NCI-H69 (cell line): ENCODE data around the gene RAP2B.

Experiments used
- DNase-seq: peaks from one replicate; lab custom pipeline; 2025; lab: John Stamatoyannopoulos, UW

RAP2B gene

GRCh38 chr3:153160451-153161137, 1.4 kb upstream of the RAP2B start:
- peak; percentile 95 for DNase-seq

DNA sequence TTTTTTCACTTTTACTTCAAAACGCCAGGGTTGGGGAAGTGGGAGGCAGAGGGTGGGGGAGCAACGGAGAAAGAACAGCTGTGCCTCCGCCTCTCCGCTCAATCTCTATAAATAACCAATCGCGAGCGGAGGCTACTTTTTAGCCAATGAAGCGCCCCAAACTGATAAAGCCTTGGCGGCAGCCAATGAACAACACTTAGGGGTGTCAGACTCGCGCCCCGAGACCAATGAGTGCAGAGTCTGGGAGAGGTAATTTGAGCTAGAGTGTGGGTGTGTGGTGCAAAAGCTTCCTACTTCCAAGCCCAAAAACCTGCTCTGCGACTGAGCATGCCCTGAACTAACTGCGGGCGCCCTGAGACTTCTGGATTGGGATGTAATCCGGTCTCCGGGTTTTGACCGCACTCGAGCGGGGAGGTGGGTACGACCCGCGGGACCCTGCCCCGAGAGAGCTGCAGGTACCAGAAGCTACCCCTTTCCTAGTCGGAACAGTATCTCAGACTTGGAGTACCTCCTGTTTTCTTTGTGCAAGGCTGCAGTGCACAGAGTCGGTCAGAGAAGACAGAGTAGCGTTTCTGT, 800 bp upstream of the RAP2B start:
- peak; percentile 98 for DNase-seq

GRCh38 chr3:153162513-153163392, 727 bp downstream of the RAP2B start:
- peak; percentile 65 for DNase-seq

DNA sequence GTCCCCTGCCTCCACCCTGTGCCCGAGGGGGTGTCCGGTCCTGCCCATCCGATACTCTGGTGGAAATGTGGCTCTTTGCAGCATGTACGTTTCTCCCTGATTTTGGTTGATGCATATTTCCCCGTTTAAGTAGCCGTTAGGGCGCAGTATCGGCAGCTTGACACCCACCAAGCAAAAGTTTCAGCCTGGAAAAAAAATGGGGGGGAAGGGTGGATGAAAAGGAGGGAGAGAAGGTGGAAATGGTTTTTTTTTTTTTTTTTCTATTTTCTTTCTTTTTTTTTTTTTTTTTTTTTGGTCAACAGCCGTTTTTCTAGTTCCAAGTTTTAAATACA, 1.3 kb downstream of the RAP2B start:
- DNase-seq = peak; percentile 65

GRCh38 chr3:153163756-153164550, 1.9 kb downstream of the RAP2B start:
- peak; percentile 39 for DNase-seq

- DNase-seq = no peak
These were observed 3.2 kb downstream of the RAP2B start for GRCh38 chr3:153165261-153165681.

GRCh38 chr3:153166206-153166605, 4.2 kb downstream of the RAP2B start:
- no peak for DNase-seq

GRCh38 chr3:153166796-153167195, 4.8 kb downstream of the RAP2B start:
- DNase-seq = no peak

DNA sequence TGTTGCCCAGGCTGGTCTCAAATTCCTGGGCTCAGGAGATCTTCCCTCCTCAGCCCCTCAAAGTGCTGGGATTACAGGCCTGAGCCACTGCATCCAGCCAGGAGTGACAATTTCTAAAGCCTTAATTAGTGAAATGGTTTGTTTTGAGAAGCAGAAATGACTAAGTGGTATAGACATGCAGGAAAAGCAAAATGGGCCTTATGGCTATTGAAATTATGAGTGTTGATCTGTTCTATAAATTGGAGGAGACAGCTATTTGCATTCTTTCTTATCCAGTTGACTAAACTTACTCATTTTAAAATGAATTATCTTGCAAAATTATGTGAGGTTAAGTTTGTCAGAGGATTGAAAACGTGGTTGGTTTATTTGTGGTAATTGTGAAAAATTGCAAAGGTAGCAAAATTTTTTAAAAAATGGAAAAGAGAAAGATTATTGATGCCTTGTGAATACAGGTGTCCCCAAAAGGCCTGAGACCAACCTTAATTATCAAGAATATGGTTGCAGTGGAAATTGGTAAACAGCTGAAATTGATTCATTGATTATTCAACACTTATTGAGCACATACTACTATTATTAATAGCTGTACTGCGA, 7.9 kb downstream of the RAP2B start:
- peak; percentile 19 for DNase-seq

- peak; percentile 12 for DNase-seq
These were observed 9.2 kb downstream of the RAP2B start for GRCh38 chr3:153171256-153171655.

DNA sequence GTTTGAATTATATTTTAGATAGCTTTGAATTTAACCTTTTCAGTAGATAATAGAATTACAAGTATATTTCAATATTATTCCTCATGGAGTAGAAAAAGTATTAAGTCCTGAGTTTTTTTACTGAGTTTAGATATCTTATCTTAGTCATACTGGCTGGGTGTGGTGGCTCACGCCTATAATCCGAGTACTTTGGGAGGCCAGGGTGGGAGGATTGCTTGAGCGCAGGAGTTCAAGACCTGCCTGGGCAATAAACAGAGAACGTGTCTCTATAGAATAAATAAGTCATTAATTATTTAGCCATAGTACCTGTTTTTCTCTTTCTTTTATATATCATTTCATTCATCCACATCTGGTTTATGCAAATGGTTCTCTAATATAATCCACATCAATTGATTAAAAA, 9.9 kb downstream of the RAP2B start:
- no peak for DNase-seq

GRCh38 chr3:153172796-153173757, 11.1 kb downstream of the RAP2B start:
- peak; percentile 4 for DNase-seq

DNA sequence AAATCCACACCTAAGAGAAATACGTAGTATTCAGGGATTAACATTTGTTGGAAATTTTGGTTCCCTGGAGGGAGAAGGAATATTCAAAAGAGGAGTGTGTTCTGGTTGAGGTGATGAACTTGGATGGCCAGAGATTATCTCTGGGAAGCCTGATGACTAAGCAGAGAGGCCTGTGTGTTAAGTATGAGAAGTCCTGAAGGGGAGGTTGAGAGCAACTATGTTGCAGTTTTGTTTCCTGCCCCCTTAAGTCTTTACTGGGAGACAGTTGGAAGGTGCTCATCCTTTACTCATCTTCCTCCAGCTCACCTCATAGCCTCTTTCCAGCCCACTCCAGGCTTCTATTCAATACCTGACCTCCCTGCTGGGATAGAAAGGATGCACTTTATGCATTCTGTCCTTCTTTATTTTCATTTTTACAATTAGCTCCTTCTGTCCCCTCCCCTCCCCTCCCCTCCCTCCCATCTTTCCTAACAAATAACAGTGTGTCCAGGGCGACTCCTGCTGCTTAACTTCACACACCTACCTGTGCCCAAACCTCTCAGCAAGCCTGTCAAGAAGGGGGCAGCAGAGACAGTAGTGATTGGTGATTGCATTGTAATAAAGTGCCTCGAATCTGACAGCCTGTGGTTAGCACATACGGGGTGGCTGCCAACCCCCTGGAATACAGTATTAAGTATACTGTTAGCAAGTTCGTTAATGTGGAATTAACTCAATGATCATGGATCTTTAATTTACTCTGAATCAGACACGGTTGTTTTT, 11.9 kb downstream of the RAP2B start:
- peak; percentile 64 for DNase-seq

GRCh38 chr3:153176197-153176596, 14.2 kb downstream of the RAP2B start:
- DNase-seq = no peak

GRCh38 chr3:153180860-153181372, 18.9 kb downstream of the RAP2B start:
- DNase-seq = no peak

DNA sequence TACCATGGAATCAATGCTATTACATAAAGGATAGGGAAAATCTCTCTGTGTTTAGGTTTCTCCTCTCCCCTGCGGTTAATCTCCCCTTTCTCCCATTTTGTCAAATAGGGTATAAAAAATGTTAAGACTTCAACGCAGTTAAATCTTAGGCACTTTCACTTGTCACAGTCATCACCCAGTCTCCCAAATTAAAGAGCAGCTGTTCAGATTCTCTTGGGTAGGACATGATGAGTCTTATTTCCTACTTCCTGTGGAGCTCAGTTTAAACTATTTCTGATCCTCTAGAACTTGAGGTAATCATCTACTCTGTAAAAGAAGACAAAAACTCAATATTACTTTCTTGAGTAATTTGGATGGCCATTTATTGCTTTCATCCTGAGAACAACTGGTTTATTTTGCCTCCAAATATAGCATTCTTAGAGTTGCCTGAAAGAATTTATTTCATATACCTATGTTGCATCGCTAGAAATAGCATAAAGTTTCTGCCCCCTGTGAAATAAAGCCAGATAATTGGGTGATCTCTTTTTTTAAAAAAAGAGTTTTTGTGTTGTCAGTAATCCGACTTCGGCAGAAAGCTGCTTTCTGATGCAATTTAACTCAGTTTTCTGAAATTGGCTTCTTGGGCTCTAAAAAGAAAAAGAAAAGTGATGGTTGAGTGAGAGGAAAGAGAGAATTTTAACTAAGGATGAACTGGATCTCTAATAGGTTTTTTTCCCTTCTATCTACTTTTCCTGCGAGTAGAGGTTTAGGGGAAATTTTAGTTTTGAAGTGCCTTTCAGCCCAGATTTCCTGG, 20.7 kb downstream of the RAP2B start:
- no peak for DNase-seq

- no peak for DNase-seq
These were observed 28.9 kb downstream of the RAP2B start for GRCh38 chr3:153190923-153191322.

DNA sequence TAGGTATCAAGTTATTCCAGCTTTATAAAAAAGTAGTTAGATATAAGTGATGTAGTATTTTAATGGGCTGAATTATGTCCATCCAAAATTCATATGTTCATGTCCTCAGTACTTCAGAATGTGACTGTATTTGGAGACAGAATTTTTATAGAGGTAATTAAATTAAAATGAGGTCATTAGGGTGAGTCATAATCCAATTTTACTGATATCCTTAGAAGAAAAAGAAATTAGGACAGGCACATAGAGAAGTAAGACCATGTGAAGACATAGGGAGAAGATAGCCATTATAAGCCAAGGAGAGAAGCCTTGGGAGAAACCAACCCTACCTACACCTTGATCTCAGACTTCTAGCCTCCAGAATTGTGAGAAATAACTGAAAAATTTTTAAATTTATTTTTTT, 30.3 kb downstream of the RAP2B start:
- no peak for DNase-seq
